Measurements from ENCODE around the gene GSC.
"Not testable (repeated sequence)": the region's sequence is repeated elsewhere in the genome, so short reads cannot be mapped to it uniquely, and the experiment has no call there.

GSC gene

GRCh38 chr14:94746131-94746530, 23.8 kb downstream of the GSC start:
- no peak for DNase-seq (ENCODE audit: low spot score)

GRCh38 chr14:94738751-94739150, 31.2 kb downstream of the GSC start:
- DNase-seq (ENCODE audit: low spot score) = peak; percentile 32

- no peak for DNase-seq (ENCODE audit: low spot score)
Measured at GRCh38 chr14:94738097-94738496, 31.8 kb downstream of the GSC start.

GRCh38 chr14:94728950-94729349, 41.0 kb downstream of the GSC start:
- DNase-seq (ENCODE audit: low spot score) = no peak

GRCh38 chr14:94728440-94728839, 41.5 kb downstream of the GSC start:
- DNase-seq (ENCODE audit: low spot score) = not testable (repeated sequence)

GRCh38 chr14:94726649-94727048, 43.3 kb downstream of the GSC start:
- not testable (repeated sequence) for DNase-seq (ENCODE audit: low spot score)

- DNase-seq (ENCODE audit: low spot score) = no peak
Measured at GRCh38 chr14:94724993-94725392, 44.9 kb downstream of the GSC start.

GRCh38 chr14:94722397-94722796, 47.5 kb downstream of the GSC start:
- no peak for DNase-seq (ENCODE audit: low spot score)
